ENCODE data around the gene CGN. TPM values are rescaled to one million over a fixed set of nuclear protein-coding genes. Genes with fewer than 3 reads are reported as not detected.

CGN gene
- total and polyA plus RNA-seq, 2 of the 13 experiments (the other 11 are each of a cell fraction or from before 2014, with no cell fraction given), result 0.75 to 0.81 TPM

DNA sequence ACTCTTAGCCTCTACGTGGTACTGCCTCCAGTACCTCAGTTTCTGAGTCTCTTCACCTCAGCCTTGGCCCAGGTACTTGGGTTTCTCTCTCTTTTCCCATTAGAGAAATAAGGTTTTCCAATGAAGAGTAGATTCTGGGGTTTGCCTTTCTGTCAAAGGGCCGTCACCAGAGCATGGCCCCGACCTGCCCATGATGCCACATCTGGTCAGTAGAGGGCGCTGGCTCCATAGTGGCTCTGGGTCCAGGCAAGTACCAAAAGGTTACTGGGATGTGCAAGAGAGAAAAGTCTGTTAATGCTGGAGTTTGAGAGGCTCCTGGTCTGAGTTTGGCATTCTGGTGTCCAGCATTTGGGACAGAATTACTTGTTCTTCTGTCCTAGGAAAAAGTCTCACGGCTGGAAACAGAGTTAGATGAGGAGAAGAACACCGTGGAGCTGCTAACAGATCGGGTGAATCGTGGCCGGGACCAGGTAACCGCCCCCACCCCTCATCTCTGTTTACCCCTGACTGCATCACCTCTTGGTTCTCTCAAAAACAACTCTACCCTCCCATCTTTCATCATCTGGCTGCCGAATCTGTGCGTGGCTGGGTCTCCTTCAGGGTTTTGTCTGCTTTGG lies 23.6 kb downstream of the CGN start (continued):
- TF ChIP-seq RAD21 (CRISPR knock-in tag; IDR thresholded peaks at IDR 0.05) (peak; percentile 87), ZNF33B (CRISPR knock-in tag; IDR thresholded peaks at IDR 0.05) (no peak), SRSF1 (optimal IDR thresholded peaks at IDR 0.05; ENCODE audit: low read depth, low read length) (no peak), YEATS2 (CRISPR knock-in tag; IDR thresholded peaks at IDR 0.05; ENCODE audit: borderline replicate concordance) (no peak), ZNF570 (CRISPR knock-in tag; IDR thresholded peaks at IDR 0.05; ENCODE audit: borderline replicate concordance) (no peak), U2AF1 (optimal IDR thresholded peaks at IDR 0.05; ENCODE audit: low read depth, low read length) (no peak), IRF2 (CRISPR knock-in tag; IDR thresholded peaks at IDR 0.05) (0 out of 2 replicates have a peak, but pooled peaks have one; percentile 34), NFKBIZ (CRISPR knock-in tag; IDR thresholded peaks at IDR 0.05) (no peak), FOXC1 (CRISPR knock-in tag; IDR thresholded peaks at IDR 0.05; ENCODE audit: borderline replicate concordance) (0 out of 2 replicates have a peak, but pooled peaks have one; percentile 21), ZNF550 (CRISPR knock-in tag; IDR thresholded peaks at IDR 0.05; ENCODE audit: borderline replicate concordance) (no peak), STAT5B (CRISPR knock-in tag; IDR thresholded peaks at IDR 0.05) (no peak), NR2F6 (IDR thresholded peaks at IDR 0.05) (no peak), NR2F6 (CRISPR knock-in tag; IDR thresholded peaks at IDR 0.05) (peak; percentile 31; the same call in 1 of the 2 replicates), NCOA1 (CRISPR knock-in tag; IDR thresholded peaks at IDR 0.05) (no peak), POLR2AphosphoS5 (IDR thresholded peaks at IDR 0.05; ENCODE audit: low read depth, low read length) (no peak)
- TF ChIP-seq, protein P1, sequence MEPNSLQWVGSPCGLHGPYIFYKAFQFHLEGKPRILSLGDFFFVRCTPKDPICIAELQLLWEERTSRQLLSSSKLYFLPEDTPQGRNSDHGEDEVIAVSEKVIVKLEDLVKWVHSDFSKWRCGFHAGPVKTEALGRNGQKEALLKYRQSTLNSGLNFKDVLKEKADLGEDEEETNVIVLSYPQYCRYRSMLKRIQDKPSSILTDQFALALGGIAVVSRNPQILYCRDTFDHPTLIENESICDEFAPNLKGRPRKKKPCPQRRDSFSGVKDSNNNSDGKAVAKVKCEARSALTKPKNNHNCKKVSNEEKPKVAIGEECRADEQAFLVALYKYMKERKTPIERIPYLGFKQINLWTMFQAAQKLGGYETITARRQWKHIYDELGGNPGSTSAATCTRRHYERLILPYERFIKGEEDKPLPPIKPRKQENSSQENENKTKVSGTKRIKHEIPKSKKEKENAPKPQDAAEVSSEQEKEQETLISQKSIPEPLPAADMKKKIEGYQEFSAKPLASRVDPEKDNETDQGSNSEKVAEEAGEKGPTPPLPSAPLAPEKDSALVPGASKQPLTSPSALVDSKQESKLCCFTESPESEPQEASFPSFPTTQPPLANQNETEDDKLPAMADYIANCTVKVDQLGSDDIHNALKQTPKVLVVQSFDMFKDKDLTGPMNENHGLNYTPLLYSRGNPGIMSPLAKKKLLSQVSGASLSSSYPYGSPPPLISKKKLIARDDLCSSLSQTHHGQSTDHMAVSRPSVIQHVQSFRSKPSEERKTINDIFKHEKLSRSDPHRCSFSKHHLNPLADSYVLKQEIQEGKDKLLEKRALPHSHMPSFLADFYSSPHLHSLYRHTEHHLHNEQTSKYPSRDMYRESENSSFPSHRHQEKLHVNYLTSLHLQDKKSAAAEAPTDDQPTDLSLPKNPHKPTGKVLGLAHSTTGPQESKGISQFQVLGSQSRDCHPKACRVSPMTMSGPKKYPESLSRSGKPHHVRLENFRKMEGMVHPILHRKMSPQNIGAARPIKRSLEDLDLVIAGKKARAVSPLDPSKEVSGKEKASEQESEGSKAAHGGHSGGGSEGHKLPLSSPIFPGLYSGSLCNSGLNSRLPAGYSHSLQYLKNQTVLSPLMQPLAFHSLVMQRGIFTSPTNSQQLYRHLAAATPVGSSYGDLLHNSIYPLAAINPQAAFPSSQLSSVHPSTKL (CRISPR knock-in tag; IDR thresholded peaks at IDR 0.05), result no peak
- TF ChIP-seq, protein P2, sequence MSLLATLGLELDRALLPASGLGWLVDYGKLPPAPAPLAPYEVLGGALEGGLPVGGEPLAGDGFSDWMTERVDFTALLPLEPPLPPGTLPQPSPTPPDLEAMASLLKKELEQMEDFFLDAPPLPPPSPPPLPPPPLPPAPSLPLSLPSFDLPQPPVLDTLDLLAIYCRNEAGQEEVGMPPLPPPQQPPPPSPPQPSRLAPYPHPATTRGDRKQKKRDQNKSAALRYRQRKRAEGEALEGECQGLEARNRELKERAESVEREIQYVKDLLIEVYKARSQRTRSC (CRISPR knock-in tag; IDR thresholded peaks at IDR 0.05; ENCODE audit: low read depth), result no peak
- TF ChIP-seq, protein P3, sequence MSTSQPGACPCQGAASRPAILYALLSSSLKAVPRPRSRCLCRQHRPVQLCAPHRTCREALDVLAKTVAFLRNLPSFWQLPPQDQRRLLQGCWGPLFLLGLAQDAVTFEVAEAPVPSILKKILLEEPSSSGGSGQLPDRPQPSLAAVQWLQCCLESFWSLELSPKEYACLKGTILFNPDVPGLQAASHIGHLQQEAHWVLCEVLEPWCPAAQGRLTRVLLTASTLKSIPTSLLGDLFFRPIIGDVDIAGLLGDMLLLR (CRISPR knock-in tag; IDR thresholded peaks at IDR 0.05), result no peak
- TF ChIP-seq, protein P4, sequence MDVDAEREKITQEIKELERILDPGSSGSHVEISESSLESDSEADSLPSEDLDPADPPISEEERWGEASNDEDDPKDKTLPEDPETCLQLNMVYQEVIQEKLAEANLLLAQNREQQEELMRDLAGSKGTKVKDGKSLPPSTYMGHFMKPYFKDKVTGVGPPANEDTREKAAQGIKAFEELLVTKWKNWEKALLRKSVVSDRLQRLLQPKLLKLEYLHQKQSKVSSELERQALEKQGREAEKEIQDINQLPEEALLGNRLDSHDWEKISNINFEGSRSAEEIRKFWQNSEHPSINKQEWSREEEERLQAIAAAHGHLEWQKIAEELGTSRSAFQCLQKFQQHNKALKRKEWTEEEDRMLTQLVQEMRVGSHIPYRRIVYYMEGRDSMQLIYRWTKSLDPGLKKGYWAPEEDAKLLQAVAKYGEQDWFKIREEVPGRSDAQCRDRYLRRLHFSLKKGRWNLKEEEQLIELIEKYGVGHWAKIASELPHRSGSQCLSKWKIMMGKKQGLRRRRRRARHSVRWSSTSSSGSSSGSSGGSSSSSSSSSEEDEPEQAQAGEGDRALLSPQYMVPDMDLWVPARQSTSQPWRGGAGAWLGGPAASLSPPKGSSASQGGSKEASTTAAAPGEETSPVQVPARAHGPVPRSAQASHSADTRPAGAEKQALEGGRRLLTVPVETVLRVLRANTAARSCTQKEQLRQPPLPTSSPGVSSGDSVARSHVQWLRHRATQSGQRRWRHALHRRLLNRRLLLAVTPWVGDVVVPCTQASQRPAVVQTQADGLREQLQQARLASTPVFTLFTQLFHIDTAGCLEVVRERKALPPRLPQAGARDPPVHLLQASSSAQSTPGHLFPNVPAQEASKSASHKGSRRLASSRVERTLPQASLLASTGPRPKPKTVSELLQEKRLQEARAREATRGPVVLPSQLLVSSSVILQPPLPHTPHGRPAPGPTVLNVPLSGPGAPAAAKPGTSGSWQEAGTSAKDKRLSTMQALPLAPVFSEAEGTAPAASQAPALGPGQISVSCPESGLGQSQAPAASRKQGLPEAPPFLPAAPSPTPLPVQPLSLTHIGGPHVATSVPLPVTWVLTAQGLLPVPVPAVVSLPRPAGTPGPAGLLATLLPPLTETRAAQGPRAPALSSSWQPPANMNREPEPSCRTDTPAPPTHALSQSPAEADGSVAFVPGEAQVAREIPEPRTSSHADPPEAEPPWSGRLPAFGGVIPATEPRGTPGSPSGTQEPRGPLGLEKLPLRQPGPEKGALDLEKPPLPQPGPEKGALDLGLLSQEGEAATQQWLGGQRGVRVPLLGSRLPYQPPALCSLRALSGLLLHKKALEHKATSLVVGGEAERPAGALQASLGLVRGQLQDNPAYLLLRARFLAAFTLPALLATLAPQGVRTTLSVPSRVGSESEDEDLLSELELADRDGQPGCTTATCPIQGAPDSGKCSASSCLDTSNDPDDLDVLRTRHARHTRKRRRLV (CRISPR knock-in tag; IDR thresholded peaks at IDR 0.05), result 0 out of 2 replicates have a peak, but pooled peaks have one; percentile 43
- TF ChIP-seq, protein P5, sequence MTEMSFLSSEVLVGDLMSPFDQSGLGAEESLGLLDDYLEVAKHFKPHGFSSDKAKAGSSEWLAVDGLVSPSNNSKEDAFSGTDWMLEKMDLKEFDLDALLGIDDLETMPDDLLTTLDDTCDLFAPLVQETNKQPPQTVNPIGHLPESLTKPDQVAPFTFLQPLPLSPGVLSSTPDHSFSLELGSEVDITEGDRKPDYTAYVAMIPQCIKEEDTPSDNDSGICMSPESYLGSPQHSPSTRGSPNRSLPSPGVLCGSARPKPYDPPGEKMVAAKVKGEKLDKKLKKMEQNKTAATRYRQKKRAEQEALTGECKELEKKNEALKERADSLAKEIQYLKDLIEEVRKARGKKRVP (CRISPR knock-in tag; IDR thresholded peaks at IDR 0.05), result no peak
